ENCODE measurements around the gene PPIF. TPM values are rescaled to one million over a fixed set of nuclear protein-coding genes. Genes with fewer than 3 reads are reported as not detected.

PPIF gene
- total RNA-seq, 1 donor from 2014 or later: 115 TPM

- DNase-seq (ENCODE audit: low spot score): no peak
- intact Hi-C loops (cut with DNase I): no loop called here
Measured at GRCh38 chr10:79359816-79360498, 12.7 kb downstream of the PPIF start.

- DNase-seq (ENCODE audit: low spot score): no peak
- intact Hi-C loops (cut with DNase I): no loop called here
Measured at GRCh38 chr10:79360499-79361342, 13.5 kb downstream of the PPIF start.

GRCh38 chr10:79361726-79362397 is 14.6 kb downstream of the PPIF start:
- intact Hi-C loops (cut with DNase I): no loop called here

GRCh38 chr10:79367426-79368189 is 20.3 kb downstream of the PPIF start:
- no peak for DNase-seq (ENCODE audit: low spot score)
- intact Hi-C loops (cut with DNase I): no loop called here

More at GRCh38 chr10:79361726-79362397, 14.6 kb downstream of the PPIF start:
- no peak for DNase-seq (ENCODE audit: low spot score)

GRCh38 chr10:79372871-79373270 is 25.6 kb downstream of the PPIF start:
- DNase-seq (ENCODE audit: low spot score): no peak
- intact Hi-C loops (cut with DNase I): no loop called here

- peak; percentile 91 for DNase-seq (ENCODE audit: low spot score)
- intact Hi-C loops (cut with DNase I): loop anchor here (1.0 to 2.0 kb wide), 2 partner anchors 94 to 113 kb away; no protein-coding TSS in a partner anchor
Measured at GRCh38 chr10:79374312-79375191, 27.3 kb downstream of the PPIF start.

- intact Hi-C loops (cut with DNase I): loop anchor here (2.0 kb wide), 1 partner anchor 93 kb away; no protein-coding TSS in a partner anchor
- DNase-seq (ENCODE audit: low spot score): peak; percentile 63
Measured at GRCh38 chr10:79375321-79376077, 28.2 kb downstream of the PPIF start.

- peak; percentile 49 for DNase-seq (ENCODE audit: low spot score)
- intact Hi-C loops (cut with DNase I): no loop called here
Measured at GRCh38 chr10:79376078-79376628, 28.9 kb downstream of the PPIF start.

- intact Hi-C loops (cut with DNase I): no loop called here
- DNase-seq (ENCODE audit: low spot score): peak; percentile 57
Measured at GRCh38 chr10:79376751-79377556, 29.7 kb downstream of the PPIF start.

GRCh38 chr10:79377557-79378382 is 30.5 kb downstream of the PPIF start:
- DNase-seq (ENCODE audit: low spot score): no peak
- intact Hi-C loops (cut with DNase I): no loop called here

GRCh38 chr10:79378383-79378646 is 31.0 kb downstream of the PPIF start:
- no peak for DNase-seq (ENCODE audit: low spot score)
- intact Hi-C loops (cut with DNase I): no loop called here

GRCh38 chr10:79378647-79379511 is 31.6 kb downstream of the PPIF start:
- intact Hi-C loops (cut with DNase I): no loop called here
- DNase-seq (ENCODE audit: low spot score): peak; percentile 36

GRCh38 chr10:79379512-79380124 is 32.3 kb downstream of the PPIF start:
- peak; percentile 83 for DNase-seq (ENCODE audit: low spot score)
- intact Hi-C loops (cut with DNase I): no loop called here

- peak; percentile 73 for DNase-seq (ENCODE audit: low spot score)
- intact Hi-C loops (cut with DNase I): no loop called here
Measured at GRCh38 chr10:79380125-79380945, 33.1 kb downstream of the PPIF start.
